Panc1 (cell line): ENCODE measurements around the gene EMD. TPM values are rescaled to one million over a fixed set of nuclear protein-coding genes. Genes with fewer than 3 reads are reported as not detected.

Experiments
- ATAC-seq: fragments of 200-7000 bp; cut with Tn5 transposase; 2 replicates; pipeline ENCODE4 v1.9.1; 2020; ENCODE audit warnings: mild to moderate bottlenecking, moderate library complexity
- BruUV-seq: library from RNA; stranded (reverse); fragments of 400-500 nt; replicated peaks from 2 replicates; lab custom pipeline; 2021; lab: Mats Ljungman, UMichigan
- CTCF ChIA-PET: fragments of 300-600 bp; sonication (Branson Sonifier 250); formaldehyde crosslinking; loops from one replicate; lab custom pipeline; 2022; ENCODE audit warnings: antibody characterized with exemption; lab: Charles Lee
- POLR2A ChIA-PET: fragments of 300-600 bp; sonication (Branson Sonifier 250); formaldehyde crosslinking; loops from one replicate; lab custom pipeline; 2022; ENCODE audit warnings: antibody characterized with exemption; lab: Charles Lee
- DNase-seq: peaks from one replicate; pipeline ENCODE4 v3.0.0-alpha.2; 2010; ENCODE audit warnings: low read depth, low spot score
- H3K27ac ChIP-seq: 2 replicates; pipeline ENCODE4 v1.5.1; 2011; ENCODE audit warnings: mild to moderate bottlenecking, low read length, inconsistent platforms
- H3K27me3 ChIP-seq: fragments of 200-500 bp; sonication (Bioruptor generic); 2 replicates; pipeline ENCODE4 v1.6.0; 2014; ENCODE audit warnings: low read length, inconsistent platforms; ENCODE audit not compliant: control insufficient read depth, insufficient read depth
- H3K36me3 ChIP-seq: fragments of 200-500 bp; sonication (Bioruptor generic); 2 replicates; pipeline ENCODE4 v1.5.1; 2014; ENCODE audit warnings: inconsistent platforms, mild to moderate bottlenecking, low read length, moderate library complexity; ENCODE audit not compliant: control insufficient read depth, insufficient read depth
- H3K4me1 ChIP-seq: 2 replicates; pipeline ENCODE4 v1.5.1; 2011; ENCODE audit warnings: inconsistent platforms, mild to moderate bottlenecking, low read length, moderate library complexity; ENCODE audit not compliant: control insufficient read depth, insufficient read depth
- H3K4me3 ChIP-seq, 2 experiments: 2 replicates each; pipeline ENCODE4 v1.5.1; 2011 to 2012; ENCODE audit warnings: low read depth in 2 of 2, low read length in 2 of 2, mild to moderate bottlenecking in 2 of 2, inconsistent platforms in 1 of 2, moderate library complexity in 1 of 2
- H3K9me3 ChIP-seq: fragments of 200-500 bp; sonication (Bioruptor generic); 2 replicates; pipeline ENCODE4 v1.5.1; 2014; ENCODE audit warnings: low read depth, mild to moderate bottlenecking, inconsistent platforms, low read length, moderate library complexity; ENCODE audit not compliant: control insufficient read depth, insufficient read depth
- CTCF ChIP-seq: fragments of 450-650 bp; IDR thresholded peaks from 2 replicates; pipeline ENCODE4 v1.5.1; 2017; ENCODE audit warnings: mild to moderate bottlenecking
- POLR2AphosphoS5 ChIP-seq: IDR thresholded peaks from 2 replicates; pipeline ENCODE4 v1.6.1; 2012; ENCODE audit warnings: mild to moderate bottlenecking, low read depth, low read length, moderate library complexity
- REST ChIP-seq, 2 experiments: IDR thresholded peaks; 2 replicates each; pipeline ENCODE4 v1.6.1; 2011 to 2012; ENCODE audit warnings: low read depth in 2 of 2, control low read depth in 1 of 2, low read length in 1 of 2, mild to moderate bottlenecking in 1 of 2, moderate library complexity in 1 of 2; ENCODE audit not compliant: insufficient read depth in 1 of 2
- SIN3A ChIP-seq: IDR thresholded peaks from 2 replicates; pipeline ENCODE4 v1.6.1; 2012; ENCODE audit warnings: low read depth, mild to moderate bottlenecking, low read length, moderate library complexity, borderline replicate concordance; ENCODE audit not compliant: insufficient read depth
- TCF7L2 ChIP-seq: IDR thresholded peaks from 2 replicates; pipeline ENCODE4 v1.6.1; 2011; ENCODE audit warnings: mild to moderate bottlenecking, low read depth, low read length, inconsistent platforms
- in situ Hi-C: cut with HindIII; loops from 2 replicates; pipeline ENCODE4 v1.10.0; 2016; ENCODE audit warnings: low sequenced_read_pairs, low pct_unique_long_range_greater_than_20kb
- intact Hi-C: fragments of 100-400 bp; cut with micrococcal nuclease; formaldehyde crosslinking; loops from one replicate; pipeline ENCODE4 v1.10.0; 2022; ENCODE audit not compliant: unreplicated experiment
- total RNA-seq: library from RNA; stranded (reverse); gene quantifications from one replicate; pipeline ENCODE4 v1.2.1, GENCODE V29; 2021; ENCODE audit not compliant: unreplicated experiment

Gene EMD
- total RNA-seq, 1 experiment from 2014 or later, result 178 TPM

GRCh38 chrX:154352012-154352401 lies 27.1 kb upstream of the EMD start:
- H3K9me3 ChIP-seq, result no peaks in the 10 kb centered on the region
- ChIA-PET POLR2A (no interaction called here), CTCF (no interaction called here)
- DNase-seq, result no peak
- intact Hi-C loops (no loop called here), in situ Hi-C loops (no loop called here)
- BruUV-seq, result no TSS peak
- peaks cover 14% of the 10 kb centered on the region for H3K4me1 ChIP-seq
- ATAC-seq, result no peak
- no peaks in the 10 kb centered on the region; the same call in 1 of the 2 replicates for H3K36me3 ChIP-seq
- no peaks in the 10 kb centered on the region for H3K27me3 ChIP-seq
- TF ChIP-seq SIN3A, result no peak
- no peak overlapping the region for H3K4me3 ChIP-seq
- no peak overlapping the region for H3K27ac ChIP-seq

- ATAC-seq, result no peak
- CTCF ChIA-PET, result no interaction called here
Measured at GRCh38 chrX:154352466-154352865, 26.6 kb upstream of the EMD start.

GRCh38 chrX:154353172-154353843 lies 25.8 kb upstream of the EMD start:
- no peak for TF ChIP-seq TCF7L2
- no peak for TF ChIP-seq POLR2AphosphoS5
- TF ChIP-seq SIN3A, result no peak
- no peak for TF ChIP-seq CTCF
- no TSS peak for BruUV-seq
- DNase-seq (no peak), ATAC-seq (no peak)
- ChIA-PET CTCF (no interaction called here), POLR2A (no interaction called here)
- no peaks in the 10 kb centered on the region; the same call in 1 of the 2 replicates for H3K36me3 ChIP-seq
- no peaks in the 10 kb centered on the region for H3K9me3 ChIP-seq
- H3K27ac ChIP-seq, result no peak overlapping the region
- peaks cover 6% of the 10 kb centered on the region; the same call in 1 of the 2 replicates for H3K4me1 ChIP-seq
- intact Hi-C loops (no loop called here), in situ Hi-C loops (no loop called here)
- no peak overlapping the region for H3K4me3 ChIP-seq
- H3K27me3 ChIP-seq, result no peaks in the 10 kb centered on the region

More at GRCh38 chrX:154352466-154352865, 26.6 kb upstream of the EMD start:
- intact Hi-C loops, result no loop called here
- H3K4me3 ChIP-seq, result no peak overlapping the region
- in situ Hi-C loops, result no loop called here
- H3K27ac ChIP-seq, result no peak overlapping the region
- peaks cover 10% of the 10 kb centered on the region for H3K4me1 ChIP-seq
- BruUV-seq, result TSS peak; percentile 78
- no peaks in the 10 kb centered on the region for H3K9me3 ChIP-seq
- H3K36me3 ChIP-seq, result no peaks in the 10 kb centered on the region; the same call in 1 of the 2 replicates
- H3K27me3 ChIP-seq, result no peaks in the 10 kb centered on the region
- POLR2A ChIA-PET, result no interaction called here
- TF ChIP-seq SIN3A, result no peak
- TF ChIP-seq POLR2AphosphoS5, result 0 out of 2 replicates have a peak, but pooled peaks have one; percentile 2
- no peak for DNase-seq

GRCh38 chrX:154354013-154354412 lies 25.1 kb upstream of the EMD start:
- intact Hi-C loops, result no loop called here
- POLR2A ChIA-PET, result no interaction called here
- ATAC-seq (no peak), DNase-seq (no peak)
- in situ Hi-C loops, result no loop called here
- no TSS peak for BruUV-seq
- no peak overlapping the region for H3K4me3 ChIP-seq
- CTCF ChIA-PET, result no interaction called here
- TF ChIP-seq REST (IDR thresholded peaks at IDR 0.05; ENCODE audit: insufficient read depth in 1 of 2, low read depth in 2 of 2, low read length in 1 of 2), result no peak
- no peak for TF ChIP-seq TCF7L2
- TF ChIP-seq CTCF, result no peak
- no peak for TF ChIP-seq SIN3A
- TF ChIP-seq POLR2AphosphoS5, result no peak
- H3K9me3 ChIP-seq, result no peaks in the 10 kb centered on the region
- H3K27ac ChIP-seq, result no peak overlapping the region
- peaks cover 3% of the 10 kb centered on the region; the same call in 1 of the 2 replicates for H3K36me3 ChIP-seq
- no peaks in the 10 kb centered on the region for H3K27me3 ChIP-seq
- H3K4me1 ChIP-seq, result peaks cover 4% of the 10 kb centered on the region; the same call in 1 of the 2 replicates
